GM12864 (cell line): ENCODE measurements around the gene KLB.
"Not testable (repeated sequence)": the region's sequence is repeated elsewhere in the genome, so short reads cannot be mapped to it uniquely, and the experiment has no call there.

Source experiments
- DNase-seq: peaks from one replicate; pipeline ENCODE4 v3.0.0-alpha.2; 2011; ENCODE audit warnings: low read depth
- H3K4me3 ChIP-seq: 2 replicates; pipeline ENCODE4 v1.5.1; 2011; ENCODE audit warnings: mild to moderate bottlenecking, low read depth, low read length, control low read depth
- CTCF ChIP-seq: IDR thresholded peaks from 2 replicates; pipeline ENCODE4 v1.5.1; 2011; ENCODE audit warnings: low read depth, mild to moderate bottlenecking, moderate library complexity, low read length, control low read depth, inconsistent platforms; ENCODE audit errors: missing control alignments

The KLB gene

GRCh38 chr4:39455486-39455885 lies 48.8 kb downstream of the KLB start:
- TF ChIP-seq CTCF: no peak
- DNase-seq: no peak
- no peak overlapping the region for H3K4me3 ChIP-seq

DNA sequence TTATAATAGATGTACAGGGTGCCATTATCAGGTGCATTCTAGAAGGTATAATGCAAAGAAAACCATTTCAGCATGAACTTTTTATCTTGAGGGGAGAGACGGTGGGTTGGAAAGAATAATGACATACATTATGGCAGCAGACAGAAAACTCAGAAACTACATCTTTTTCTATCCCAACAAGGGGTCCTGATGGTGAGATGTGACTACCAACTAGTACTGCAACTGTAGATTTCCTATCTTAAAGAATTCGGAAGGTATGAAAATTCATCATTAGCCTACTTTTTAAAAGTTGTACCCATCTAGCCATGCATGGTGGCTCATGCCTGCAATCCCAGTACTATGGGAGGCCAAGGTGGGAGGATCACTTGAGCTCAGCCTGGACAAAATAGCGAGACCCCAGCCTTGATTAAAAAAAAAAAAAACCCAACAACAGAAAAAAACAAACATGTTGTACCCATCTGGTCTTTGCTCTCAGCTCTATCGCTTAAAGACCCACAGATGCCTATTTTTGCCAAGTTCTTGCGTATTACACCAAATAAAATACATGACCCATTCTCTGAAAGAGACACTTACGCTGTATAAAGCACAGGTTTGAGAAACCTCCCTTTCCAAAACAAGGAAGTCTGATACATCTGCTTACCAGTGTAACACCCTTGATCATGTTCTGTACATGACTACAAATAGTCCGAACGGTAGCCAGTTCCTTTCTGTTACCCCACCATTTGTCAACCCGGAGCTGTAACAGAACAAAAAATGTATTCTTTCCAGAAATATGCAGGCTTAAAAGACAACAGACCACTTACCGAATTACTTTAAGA lies 50.4 kb downstream of the KLB start:
- no peak for TF ChIP-seq CTCF
- no peak for DNase-seq
- peak overlapping the region; percentile 81 for H3K4me3 ChIP-seq

DNA sequence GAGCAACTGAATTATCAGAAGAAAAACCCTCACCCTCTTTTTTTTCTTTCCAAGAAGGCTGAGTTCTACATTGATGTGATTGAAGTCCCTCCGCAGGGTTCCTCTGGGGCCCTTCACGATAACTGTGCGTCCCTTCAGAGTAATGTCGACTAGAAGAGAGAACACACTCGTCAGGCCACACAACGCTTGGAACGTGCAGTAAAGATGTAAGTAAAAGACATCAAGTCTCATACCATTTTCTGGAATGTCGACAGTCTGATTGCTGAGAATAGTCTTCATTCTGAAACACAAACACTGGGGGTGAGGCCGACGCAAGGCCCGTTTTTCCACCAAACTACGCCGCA lies 51.4 kb downstream of the KLB start:
- not testable (repeated sequence) for DNase-seq
- peak overlapping the region; percentile 81 for H3K4me3 ChIP-seq

DNA sequence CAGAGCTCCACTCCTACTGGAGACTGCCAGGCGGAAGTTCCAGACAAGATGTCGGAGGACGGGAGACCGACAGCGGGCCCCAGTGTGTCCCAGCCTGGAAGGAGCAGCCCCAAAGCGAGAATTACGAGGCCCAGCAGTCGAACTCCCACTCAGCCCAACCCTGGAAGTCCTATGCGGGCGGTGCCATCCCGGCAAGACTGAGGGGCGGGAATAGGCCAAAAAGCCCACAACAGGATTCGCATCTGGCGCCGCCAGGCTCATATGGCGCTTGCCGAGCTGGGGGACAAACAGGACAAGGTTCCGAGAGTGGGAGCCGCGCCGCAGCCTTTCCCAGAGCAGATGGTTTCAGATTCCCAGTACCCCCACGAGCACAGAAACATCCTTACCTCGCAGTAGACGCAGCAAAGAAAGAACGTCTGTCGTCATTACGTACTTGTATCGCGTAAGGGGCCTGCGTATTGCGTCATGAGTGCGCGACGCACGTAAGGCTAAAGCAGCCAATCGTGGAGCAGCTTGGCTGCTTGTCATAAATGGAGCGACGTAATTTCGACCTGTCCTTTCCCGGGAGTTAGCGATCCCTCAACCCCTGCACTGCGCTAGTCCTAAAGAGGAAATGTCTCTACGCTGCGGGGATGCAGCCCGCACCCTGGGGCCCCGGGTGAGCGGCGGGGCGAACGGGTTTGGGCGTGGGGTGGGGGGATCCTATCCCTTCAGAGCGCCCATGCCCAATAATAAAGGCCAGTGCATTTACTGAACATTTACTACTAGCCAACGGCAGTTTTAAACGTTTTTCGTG lies 52.0 kb downstream of the KLB start, which contains the start of the genes LIAS and RPL9:
Gene LIAS (plus strand): TSS at position 552 of the 796 bp plus-strand sequence. CDS start 62 bp downstream, at position 614.
Gene RPL9 (minus strand): TSS at position 418 of the 796 bp plus-strand sequence. CDS start 483 bp downstream, outside the sequence.
- TF ChIP-seq CTCF: no peak
- H3K4me3 ChIP-seq: peak within 1 kb of the TSS; percentile 81
- peak; percentile 99 for DNase-seq

DNA sequence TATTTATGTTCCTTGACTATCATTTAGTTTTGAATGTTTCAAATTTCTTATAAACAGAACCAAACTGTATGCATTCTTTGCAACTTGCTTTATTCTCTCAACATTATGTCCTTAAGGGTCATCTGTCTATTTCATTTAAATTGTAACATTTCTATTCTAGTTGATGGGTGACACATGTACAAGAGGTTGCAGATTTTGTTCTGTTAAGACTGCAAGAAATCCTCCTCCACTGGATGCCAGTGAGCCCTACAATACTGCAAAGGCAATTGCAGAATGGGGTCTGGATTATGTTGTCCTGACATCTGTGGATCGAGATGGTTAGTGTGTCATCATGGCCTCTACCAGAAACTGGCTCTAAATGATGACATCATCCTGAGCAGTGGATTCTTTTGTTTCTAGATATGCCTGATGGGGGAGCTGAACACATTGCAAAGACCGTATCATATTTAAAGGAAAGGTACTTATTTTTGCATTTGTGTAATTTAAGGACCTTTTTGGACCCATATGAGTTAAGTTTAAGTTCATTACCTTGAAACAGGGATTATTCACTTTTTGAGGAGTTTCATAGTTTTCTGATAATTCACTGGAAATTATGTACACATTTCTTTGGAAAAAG lies 58.3 kb downstream of the KLB start:
- TF ChIP-seq CTCF: no peak
- H3K4me3 ChIP-seq: no peak overlapping the region
- no peak for DNase-seq

GRCh38 chr4:39466747-39467146 lies 60.0 kb downstream of the KLB start:
- DNase-seq: no peak
- no peak overlapping the region for H3K4me3 ChIP-seq
- no peak for TF ChIP-seq CTCF

DNA sequence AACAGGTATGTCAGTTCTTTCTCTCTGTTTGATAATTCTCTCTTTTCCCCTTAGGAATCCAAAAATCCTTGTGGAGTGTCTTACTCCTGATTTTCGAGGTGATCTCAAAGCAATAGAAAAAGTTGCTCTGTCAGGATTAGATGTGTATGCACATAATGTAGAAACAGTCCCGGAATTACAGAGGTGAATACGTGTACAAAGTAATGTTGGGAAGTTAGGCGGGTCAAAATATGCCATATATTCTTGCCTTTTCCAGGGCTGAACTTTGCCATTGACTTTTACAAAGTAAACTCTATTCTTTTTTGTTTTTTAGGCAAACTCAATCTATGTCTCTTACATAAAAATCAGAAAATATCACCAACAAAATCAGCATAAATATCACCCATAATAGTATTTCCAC lies 60.7 kb downstream of the KLB start:
- no peak for TF ChIP-seq CTCF
- no peak for DNase-seq
- no peak overlapping the region for H3K4me3 ChIP-seq
